HG03342 (cell line): Measurements from ENCODE around the gene ZNF775.

Experiments used
- ATAC-seq: cut with Tn5 transposase; IDR thresholded peaks from one replicate; pipeline ENCODE4 v1.9.1; 2021; ENCODE audit warnings: mild to moderate bottlenecking, moderate library complexity; ENCODE audit not compliant: unreplicated experiment

Gene ZNF775

GRCh38 chr7:150345012-150345411 lies 34.1 kb upstream of the ZNF775 start:
- ATAC-seq, result no peak

- no peak for ATAC-seq
Measured at GRCh38 chr7:150346922-150347321, 32.2 kb upstream of the ZNF775 start.

GRCh38 chr7:150351587-150352194 lies 27.4 kb upstream of the ZNF775 start:
- no peak for ATAC-seq

GRCh38 chr7:150355666-150356059 lies 23.5 kb upstream of the ZNF775 start:
- ATAC-seq, result no peak

- no peak for ATAC-seq
Measured at GRCh38 chr7:150356265-150356897, 22.7 kb upstream of the ZNF775 start.

GRCh38 chr7:150357270-150357669 lies 21.9 kb upstream of the ZNF775 start:
- ATAC-seq, result peak; percentile 46

- ATAC-seq, result peak; percentile 19
Measured at GRCh38 chr7:150357771-150358427, 21.2 kb upstream of the ZNF775 start.

GRCh38 chr7:150358433-150358832 lies 20.7 kb upstream of the ZNF775 start:
- no peak for ATAC-seq

GRCh38 chr7:150358988-150359621 lies 20.0 kb upstream of the ZNF775 start:
- no peak for ATAC-seq

- ATAC-seq, result no peak
Measured at GRCh38 chr7:150359622-150360362, 19.3 kb upstream of the ZNF775 start.

- no peak for ATAC-seq
Measured at GRCh38 chr7:150360363-150361058, 18.6 kb upstream of the ZNF775 start.

GRCh38 chr7:150361402-150361801 lies 17.7 kb upstream of the ZNF775 start:
- ATAC-seq, result no peak

- no peak for ATAC-seq
Measured at GRCh38 chr7:150361807-150362621, 17.1 kb upstream of the ZNF775 start.

GRCh38 chr7:150363370-150363769 lies 15.8 kb upstream of the ZNF775 start:
- no peak for ATAC-seq

GRCh38 chr7:150363872-150364271 lies 15.3 kb upstream of the ZNF775 start:
- ATAC-seq, result no peak

GRCh38 chr7:150365194-150365593 lies 13.9 kb upstream of the ZNF775 start:
- ATAC-seq, result no peak

- no peak for ATAC-seq
Measured at GRCh38 chr7:150365673-150366398, 13.3 kb upstream of the ZNF775 start.

- ATAC-seq, result no peak
Measured at GRCh38 chr7:150367677-150368095, 11.4 kb upstream of the ZNF775 start.
